ENCODE measurements around the gene GID4. TPM values are rescaled to one million over a fixed set of nuclear protein-coding genes. Genes with fewer than 3 reads are reported as not detected.

GID4 gene
- total and polyA plus RNA-seq, 9 of the 15 experiments (the other 6 are each of a cell fraction or from before 2014, with no cell fraction given) = 1.2 to 6.4 (median 3.7) TPM

DNA sequence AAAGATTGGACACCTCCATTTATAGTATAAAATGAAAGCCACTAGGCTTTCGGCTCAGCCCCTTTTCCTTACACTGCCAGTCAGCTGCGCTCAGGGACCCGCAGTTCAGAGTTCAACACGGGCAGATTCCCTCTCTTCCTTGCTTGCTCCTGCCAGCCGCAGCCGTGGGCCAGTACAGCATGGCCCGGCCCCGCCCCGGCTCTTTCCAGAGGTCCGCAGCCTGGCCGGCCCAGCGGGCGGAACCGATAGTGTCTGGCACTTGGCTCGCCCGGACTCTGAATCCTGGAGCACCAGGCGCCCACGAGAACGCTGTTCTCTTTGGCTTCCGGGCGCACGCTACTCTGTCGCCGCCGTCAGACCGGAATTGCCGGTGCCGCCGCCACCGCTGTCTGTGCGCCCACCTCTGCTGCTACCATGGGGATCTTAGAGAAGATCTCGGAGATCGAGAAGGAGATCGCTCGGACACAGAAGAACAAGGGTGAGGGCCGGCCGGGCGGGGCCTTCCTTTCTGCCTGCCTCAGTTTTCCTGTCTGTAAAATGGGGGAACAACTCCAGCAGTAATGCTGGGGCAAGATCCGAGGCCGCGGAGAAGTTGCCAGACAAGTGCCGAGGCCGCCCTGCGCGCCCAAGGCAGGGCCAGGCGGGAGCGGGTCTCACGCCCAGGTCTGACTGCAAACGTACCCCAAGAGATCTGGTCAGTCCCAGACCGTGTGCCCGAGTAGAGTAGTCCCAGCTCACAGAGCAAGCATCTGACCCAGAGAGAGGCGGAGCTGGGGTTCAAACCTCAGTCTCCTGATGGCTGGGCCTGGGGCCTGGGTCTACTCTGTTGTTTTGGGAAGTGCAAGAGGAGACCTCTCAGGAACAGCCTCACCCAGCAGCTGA, 48.6 kb downstream of the GID4 start, which contains the start of gene DRG2 (continued):
- TF ChIP-seq, protein P1, sequence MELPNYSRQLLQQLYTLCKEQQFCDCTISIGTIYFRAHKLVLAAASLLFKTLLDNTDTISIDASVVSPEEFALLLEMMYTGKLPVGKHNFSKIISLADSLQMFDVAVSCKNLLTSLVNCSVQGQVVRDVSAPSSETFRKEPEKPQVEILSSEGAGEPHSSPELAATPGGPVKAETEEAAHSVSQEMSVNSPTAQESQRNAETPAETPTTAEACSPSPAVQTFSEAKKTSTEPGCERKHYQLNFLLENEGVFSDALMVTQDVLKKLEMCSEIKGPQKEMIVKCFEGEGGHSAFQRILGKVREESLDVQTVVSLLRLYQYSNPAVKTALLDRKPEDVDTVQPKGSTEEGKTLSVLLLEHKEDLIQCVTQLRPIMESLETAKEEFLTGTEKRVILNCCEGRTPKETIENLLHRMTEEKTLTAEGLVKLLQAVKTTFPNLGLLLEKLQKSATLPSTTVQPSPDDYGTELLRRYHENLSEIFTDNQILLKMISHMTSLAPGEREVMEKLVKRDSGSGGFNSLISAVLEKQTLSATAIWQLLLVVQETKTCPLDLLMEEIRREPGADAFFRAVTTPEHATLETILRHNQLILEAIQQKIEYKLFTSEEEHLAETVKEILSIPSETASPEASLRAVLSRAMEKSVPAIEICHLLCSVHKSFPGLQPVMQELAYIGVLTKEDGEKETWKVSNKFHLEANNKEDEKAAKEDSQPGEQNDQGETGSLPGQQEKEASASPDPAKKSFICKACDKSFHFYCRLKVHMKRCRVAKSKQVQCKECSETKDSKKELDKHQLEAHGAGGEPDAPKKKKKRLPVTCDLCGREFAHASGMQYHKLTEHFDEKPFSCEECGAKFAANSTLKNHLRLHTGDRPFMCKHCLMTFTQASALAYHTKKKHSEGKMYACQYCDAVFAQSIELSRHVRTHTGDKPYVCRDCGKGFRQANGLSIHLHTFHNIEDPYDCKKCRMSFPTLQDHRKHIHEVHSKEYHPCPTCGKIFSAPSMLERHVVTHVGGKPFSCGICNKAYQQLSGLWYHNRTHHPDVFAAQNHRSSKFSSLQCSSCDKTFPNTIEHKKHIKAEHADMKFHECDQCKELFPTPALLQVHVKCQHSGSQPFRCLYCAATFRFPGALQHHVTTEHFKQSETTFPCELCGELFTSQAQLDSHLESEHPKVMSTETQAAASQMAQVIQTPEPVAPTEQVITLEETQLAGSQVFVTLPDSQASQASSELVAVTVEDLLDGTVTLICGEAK (IDR thresholded peaks at IDR 0.05) = peak; percentile 96
- TF ChIP-seq, protein P1 (CRISPR knock-in tag; IDR thresholded peaks at IDR 0.05) = no peak
- peak; percentile 81; the same call in 1 of the 2 replicates for TF ChIP-seq LCOR (CRISPR knock-in tag; IDR thresholded peaks at IDR 0.05)
- TF ChIP-seq RCOR1 (IDR thresholded peaks at IDR 0.05; ENCODE audit: borderline replicate concordance in 1 of 2, low read depth in 2 of 2, low read length in 2 of 2) = peak; percentile 1 to 96; a peak in 3 of 4 replicates
- TF ChIP-seq GATAD2A (IDR thresholded peaks at IDR 0.05) = peak; percentile 64; the same call in 1 of the 2 replicates
- TF ChIP-seq CC2D1A (IDR thresholded peaks at IDR 0.05) = peak; percentile 35; the same call in 1 of the 2 replicates
- TF ChIP-seq PPARD (CRISPR knock-in tag; IDR thresholded peaks at IDR 0.05) = no peak
- TF ChIP-seq ESRRA (IDR thresholded peaks at IDR 0.05; ENCODE audit: borderline replicate concordance, low read depth) = peak; percentile 70
- peak; percentile 85; the same call in 1 of the 2 replicates for TF ChIP-seq PHF8 (IDR thresholded peaks at IDR 0.05; ENCODE audit: borderline replicate concordance, low read length)
- no peak for TF ChIP-seq SREBF2 (CRISPR knock-in tag; IDR thresholded peaks at IDR 0.05)
- TF ChIP-seq GATAD2B (IDR thresholded peaks at IDR 0.05; ENCODE audit: borderline replicate concordance) = peak; percentile 81; the same call in 1 of the 2 replicates
- peak; percentile 75; the same call in 1 of the 2 replicates for TF ChIP-seq TARDBP (IDR thresholded peaks at IDR 0.05)
- peak; percentile 39 to 50; a peak in 3 of 4 replicates for TF ChIP-seq NRF1 (conservative IDR thresholded peaks at IDR 0.05 in 1 of 2, IDR thresholded peaks at IDR 0.05 in 1 of 2)
- TF ChIP-seq TAF1 (IDR thresholded peaks at IDR 0.05; ENCODE audit: control insufficient read depth, extremely low read depth, insufficient read depth, low read length, severe bottlenecking) = peak; percentile 95
